ENCODE results near the gene FBRSL1. TPM values are rescaled to one million over a fixed set of nuclear protein-coding genes. Genes with fewer than 3 reads are reported as not detected.

Gene FBRSL1
- total RNA-seq, 1 experiment from 2014 or later, result 45.3 TPM

GRCh38 chr12:132445884-132446632 lies 43.9 kb upstream of the FBRSL1 start:
- DNase-seq, result peak; percentile 80
- H3F3A ChIP-seq (ENCODE audit: low read length, unreplicated experiment), result no peaks in the 10 kb centered on the region
- BruUV-seq (replicated peaks), result no TSS peak
- H4K20me1 ChIP-seq (ENCODE audit: low read length), result no peaks in the 10 kb centered on the region
- H3K9me3 ChIP-seq (ENCODE audit: low read length), result no peaks in the 10 kb centered on the region
- H3K27ac ChIP-seq (ENCODE audit: low read length), result peak overlapping the region; percentile 17; the same call in 1 of the 2 replicates
- H3K79me2 ChIP-seq (ENCODE audit: low read length), result no peaks in the 10 kb centered on the region
- ChIA-PET CTCF (no interaction called here), POLR2A (ENCODE audit: unreplicated experiment) (no interaction called here)
- peak overlapping the region; percentile 58 for H3K4me3 ChIP-seq (ENCODE audit: low read length)
- peak overlapping the region; percentile 51 for H3K9ac ChIP-seq (ENCODE audit: low read length)
- no peaks in the 10 kb centered on the region for H3K36me3 ChIP-seq (ENCODE audit: low read depth, low read length)
- no peaks in the 10 kb centered on the region for H3K9me2 ChIP-seq (replicated peaks; ENCODE audit: low read length)
- H2AFZ ChIP-seq (ENCODE audit: low read length), result peak overlapping the region; percentile 72
- H3K27me3 ChIP-seq (ENCODE audit: low read length), result no peaks in the 10 kb centered on the region
- TF ChIP-seq EZH2phosphoT487 (IDR thresholded peaks at IDR 0.05; ENCODE audit: borderline replicate concordance, low read length) (no peak), CTCF (conservative IDR thresholded peaks at IDR 0.05; ENCODE audit: low read depth, low read length) (no peak), EZH2 (IDR thresholded peaks at IDR 0.05; ENCODE audit: low read length, unreplicated experiment) (no peak)
- peak; percentile 67 for ATAC-seq
- H3K4me2 ChIP-seq (ENCODE audit: low read length), result peak overlapping the region; percentile 73
- intact Hi-C loops (cut with micrococcal nuclease), result no loop called here
- H3K4me1 ChIP-seq (ENCODE audit: insufficient read depth, low read length), result no peaks in the 10 kb centered on the region; the same call in 1 of the 2 replicates

- Histone ChIP-seq H3K9me2 (replicated peaks; ENCODE audit: low read length) (no peaks in the 10 kb centered on the region), H3K4me3 (ENCODE audit: low read length) (peak overlapping the region; percentile 58; the same call in 1 of the 2 replicates), H3F3A (ENCODE audit: low read length, unreplicated experiment) (no peaks in the 10 kb centered on the region), H3K4me1 (ENCODE audit: insufficient read depth, low read length) (no peaks in the 10 kb centered on the region; the same call in 1 of the 2 replicates), H3K9me3 (ENCODE audit: low read length) (no peaks in the 10 kb centered on the region), H2AFZ (ENCODE audit: low read length) (peak overlapping the region; percentile 72), H3K27me3 (ENCODE audit: low read length) (no peaks in the 10 kb centered on the region), H3K9ac (ENCODE audit: low read length) (no peak overlapping the region), H3K27ac (ENCODE audit: low read length) (no peak overlapping the region), H4K20me1 (ENCODE audit: low read length) (no peaks in the 10 kb centered on the region), H3K79me2 (ENCODE audit: low read length) (no peaks in the 10 kb centered on the region), H3K36me3 (ENCODE audit: low read depth, low read length) (no peaks in the 10 kb centered on the region), H3K4me2 (ENCODE audit: low read length) (peak overlapping the region; percentile 73; the same call in 1 of the 2 replicates)
- TF ChIP-seq EZH2phosphoT487 (IDR thresholded peaks at IDR 0.05; ENCODE audit: borderline replicate concordance, low read length), result no peak
- no peak for TF ChIP-seq CTCF (conservative IDR thresholded peaks at IDR 0.05; ENCODE audit: low read depth, low read length)
- no peak for TF ChIP-seq EZH2 (IDR thresholded peaks at IDR 0.05; ENCODE audit: low read length, unreplicated experiment)
- CTCF ChIA-PET, result interaction anchor here (0.6 kb wide), 1 partner anchor 14 kb away, joined by 3 read pairs; no protein-coding TSS in a partner anchor
- intact Hi-C loops (cut with micrococcal nuclease), result no loop called here
- DNase-seq (no peak), ATAC-seq (0 out of 2 replicates have a peak, but pooled peaks have one; percentile 4)
- POLR2A ChIA-PET (ENCODE audit: unreplicated experiment), result interaction anchor here (0.5 kb wide), 1 partner anchor 1501 kb away, joined by 3 read pairs; no protein-coding TSS in a partner anchor
- TSS peak; percentile 84 for BruUV-seq (replicated peaks)
Measured at GRCh38 chr12:132446633-132447326, 43.2 kb upstream of the FBRSL1 start.

Data from PC-3 (cell line).